OCI-LY3 (cell line): Measurements from ENCODE around the gene TNFAIP8L2.

Source experiments
- H2AFZ ChIP-seq: fragments of 200-600, 300-600 bp; shearing (Covaris generic); 2 replicates; pipeline ENCODE4 v1.6.0; 2014; ENCODE audit warnings: antibody characterized with exemption, low read depth, low read length
- H3K27ac ChIP-seq: fragments of 200-600, 300-600 bp; sonication (generic); 2 replicates; pipeline ENCODE4 v1.5.1; 2014; ENCODE audit warnings: mild to moderate bottlenecking, low read length, moderate library complexity, mixed read lengths
- H3K27me3 ChIP-seq: fragments of 200-600, 300-600 bp; sonication (generic); 2 replicates; pipeline ENCODE4 v1.6.1; 2014; ENCODE audit warnings: low read depth, low read length, mixed read lengths
- H3K36me3 ChIP-seq: fragments of 200-600, 300-600 bp; sonication (generic); replicated peaks from 2 replicates; pipeline ENCODE3; 2014; ENCODE audit warnings: low read depth, low read length, mixed read lengths
- H3K4me1 ChIP-seq: fragments of 300-600, 200-600 bp; sonication (generic); 2 replicates; pipeline ENCODE4 v1.6.1; 2014; ENCODE audit warnings: low read length, mixed read lengths
- H3K4me2 ChIP-seq: fragments of 200-600, 300-600 bp; sonication (generic); 2 replicates; pipeline ENCODE4 v1.6.1; 2014; ENCODE audit warnings: low read length, mixed read lengths
- H3K4me3 ChIP-seq: fragments of 300-600, 200-600 bp; sonication (generic); 2 replicates; pipeline ENCODE4 v1.5.1; 2014; ENCODE audit warnings: antibody characterized with exemption, mild to moderate bottlenecking, low read length, moderate library complexity
- H3K79me2 ChIP-seq: fragments of 300-600, 200-600 bp; shearing (Covaris generic); 2 replicates; pipeline ENCODE4 v1.6.1; 2014; ENCODE audit warnings: mild to moderate bottlenecking, low read length, mixed read lengths
- H3K9ac ChIP-seq: fragments of 300-600, 200-600 bp; shearing (Covaris generic); 2 replicates; pipeline ENCODE4 v1.6.0; 2014; ENCODE audit warnings: mild to moderate bottlenecking, low read length, moderate library complexity
- H3K9me3 ChIP-seq: fragments of 200-600, 300-600 bp; shearing (Covaris generic); 2 replicates; pipeline ENCODE4 v1.6.1; 2014; ENCODE audit warnings: low read length, mixed read lengths; ENCODE audit not compliant: insufficient read depth
- H4K20me1 ChIP-seq: fragments of 200-600, 300-600 bp; sonication (generic); 2 replicates; pipeline ENCODE4 v1.6.1; 2016; ENCODE audit warnings: low read length, mixed read lengths; ENCODE audit not compliant: insufficient read depth
- CTCF ChIP-seq: fragments of 200-600, 300-600 bp; sonication (generic); IDR thresholded peaks from 2 replicates; pipeline ENCODE4 v1.5.1; 2014; ENCODE audit warnings: antibody characterized with exemption, low read length, low read depth
- EZH2phosphoT487 ChIP-seq: fragments of 200-600 bp; shearing (Covaris generic); IDR thresholded peaks from 2 replicates; pipeline ENCODE4 v1.6.1; 2018; ENCODE audit warnings: antibody characterized with exemption, mixed run types, low read depth

TNFAIP8L2 gene

GRCh38 chr1:151158326-151158725, 1.9 kb downstream of the TNFAIP8L2 start:
- H3K27ac ChIP-seq = no peak overlapping the region
- no peak overlapping the region for H2AFZ ChIP-seq
- peaks cover 27% of the 10 kb centered on the region for H3K4me1 ChIP-seq
- no peak for TF ChIP-seq CTCF
- TF ChIP-seq EZH2phosphoT487 = no peak
- H3K79me2 ChIP-seq = no peaks in the 10 kb centered on the region
- H4K20me1 ChIP-seq = no peaks in the 10 kb centered on the region
- no peaks in the 10 kb centered on the region for H3K27me3 ChIP-seq
- H3K9ac ChIP-seq = no peak overlapping the region
- no peaks in the 10 kb centered on the region for H3K9me3 ChIP-seq
- no peak overlapping the region for H3K4me3 ChIP-seq
- H3K36me3 ChIP-seq = peaks cover 8% of the 10 kb centered on the region
- H3K4me2 ChIP-seq = no peak overlapping the region

- H3K4me1 ChIP-seq = peaks cover 27% of the 10 kb centered on the region
- no peaks in the 10 kb centered on the region for H3K27me3 ChIP-seq
- H4K20me1 ChIP-seq = no peaks in the 10 kb centered on the region
- TF ChIP-seq EZH2phosphoT487 (no peak), CTCF (no peak)
- H2AFZ ChIP-seq = no peak overlapping the region
- H3K79me2 ChIP-seq = no peaks in the 10 kb centered on the region
- no peaks in the 10 kb centered on the region for H3K9me3 ChIP-seq
- H3K4me3 ChIP-seq = no peak overlapping the region
- no peak overlapping the region for H3K27ac ChIP-seq
- H3K9ac ChIP-seq = no peak overlapping the region
- H3K36me3 ChIP-seq = peaks cover 8% of the 10 kb centered on the region
- no peak overlapping the region for H3K4me2 ChIP-seq
Observed at GRCh38 chr1:151158751-151159251, 2.4 kb downstream of the TNFAIP8L2 start.

GRCh38 chr1:151159373-151159772, 2.9 kb downstream of the TNFAIP8L2 start:
- Histone ChIP-seq H4K20me1 (no peaks in the 10 kb centered on the region), H3K4me3 (no peak overlapping the region), H3K9ac (no peak overlapping the region), H3K4me2 (no peak overlapping the region), H3K36me3 (peaks cover 8% of the 10 kb centered on the region), H3K4me1 (peaks cover 28% of the 10 kb centered on the region), H3K27ac (no peak overlapping the region), H3K79me2 (no peaks in the 10 kb centered on the region), H3K9me3 (no peaks in the 10 kb centered on the region), H3K27me3 (no peaks in the 10 kb centered on the region), H2AFZ (no peak overlapping the region)
- TF ChIP-seq EZH2phosphoT487 (no peak), CTCF (no peak)

- H2AFZ ChIP-seq = peak overlapping the region; percentile 97
- peak overlapping the region; percentile 96 for H3K4me2 ChIP-seq
- H3K27ac ChIP-seq = no peak overlapping the region
- TF ChIP-seq EZH2phosphoT487 = no peak
- no peak for TF ChIP-seq CTCF
- H3K36me3 ChIP-seq = peaks cover 10% of the 10 kb centered on the region
- no peaks in the 10 kb centered on the region for H3K9me3 ChIP-seq
- peak overlapping the region; percentile 88 for H3K9ac ChIP-seq
- peaks cover 18% of the 10 kb centered on the region for H3K4me1 ChIP-seq
- H3K27me3 ChIP-seq = no peaks in the 10 kb centered on the region
- no peaks in the 10 kb centered on the region for H4K20me1 ChIP-seq
- H3K79me2 ChIP-seq = peaks cover 26% of the 10 kb centered on the region
- H3K4me3 ChIP-seq = peak overlapping the region; percentile 95
Observed at GRCh38 chr1:151164732-151165280, 8.4 kb downstream of the TNFAIP8L2 start.
